Measurements from ENCODE around the gene CASS4.

The CASS4 gene

GRCh38 chr20:56391037-56391436 is 21.0 kb upstream of the CASS4 start:
- H3K27ac ChIP-seq (replicated peaks; ENCODE audit: low read length): no peak overlapping the region
- no peak overlapping the region for H4K91ac ChIP-seq (ENCODE audit: low read depth, low read length, poor library complexity)

GRCh38 chr20:56391596-56392131 is 20.4 kb upstream of the CASS4 start:
- Histone ChIP-seq H3K27me3 (ENCODE audit: control insufficient read depth in 3 of 3, insufficient read depth in 3 of 3, low read depth in 1 of 3, low read length in 3 of 3) (no peaks in the 10 kb centered on the region), H3K23ac (ENCODE audit: low read depth, low read length, poor library complexity) (peak overlapping the region; percentile 4), H2AFZ (ENCODE audit: low read length) (peak overlapping the region; percentile 97), H3K9ac (ENCODE audit: low read depth, low read length, poor library complexity) (peak overlapping the region; percentile 87), H2BK5ac (ENCODE audit: low read length) (peak overlapping the region; percentile 77), H3K9me3 (replicated peaks in 1 of 2; ENCODE audit: control insufficient read depth in 2 of 2, insufficient read depth in 1 of 2, low read depth in 1 of 2, low read length in 2 of 2) (no peaks in the 10 kb centered on the region), H3K79me1 (ENCODE audit: low read depth, low read length) (peaks cover 9% of the 10 kb centered on the region), H3K4me2 (ENCODE audit: insufficient read depth, low read length, poor library complexity, severe bottlenecking) (peak overlapping the region; percentile 79), H3K4ac (ENCODE audit: low read length) (no peak overlapping the region), H2BK15ac (ENCODE audit: low read length) (no peak overlapping the region), H3K18ac (ENCODE audit: low read length) (peak overlapping the region; percentile 94), H3K4me1 (ENCODE audit: control insufficient read depth in 2 of 2, insufficient read depth in 1 of 2, low read depth in 1 of 2, low read length in 2 of 2) (peaks cover 5 to 11% of the 10 kb centered on the region in 2 donors), H4K8ac (ENCODE audit: low read depth, low read length) (no peak overlapping the region), H3K36me3 (replicated peaks in 1 of 2; ENCODE audit: control insufficient read depth in 2 of 2, insufficient read depth in 2 of 2, low read length in 2 of 2) (peaks cover 26 to 73% of the 10 kb centered on the region in 2 donors), H2BK12ac (ENCODE audit: low read length) (no peak overlapping the region), H3K14ac (ENCODE audit: low read length) (peak overlapping the region; percentile 85), H4K91ac (ENCODE audit: low read depth, low read length, poor library complexity) (no peak overlapping the region), H3K4me3 (ENCODE audit: low read length in 2 of 2) (peak overlapping the region; percentile 95 to 99), H2BK120ac (ENCODE audit: low read depth, low read length) (no peak overlapping the region), H3K27ac (replicated peaks; ENCODE audit: low read length) (peak overlapping the region; percentile 55), H2AK5ac (ENCODE audit: low read depth, low read length) (no peak overlapping the region)
- no CpG with 5 or more reads among the region's 29 CpGs for WGBS, 2 donors (ENCODE audit: extremely low coverage in 2 of 2, insufficient read length in 2 of 2, insufficient replicate concordance in 1 of 2)
- no peak for DNase-seq (ENCODE audit: low spot score)

More at GRCh38 chr20:56391037-56391436, 21.0 kb upstream of the CASS4 start:
- H3K79me1 ChIP-seq (ENCODE audit: low read depth, low read length): peaks cover 9% of the 10 kb centered on the region
- H3K14ac ChIP-seq (ENCODE audit: low read length): no peak overlapping the region
- no peak overlapping the region for H3K4ac ChIP-seq (ENCODE audit: low read length)
- H3K9ac ChIP-seq (ENCODE audit: low read depth, low read length, poor library complexity): no peak overlapping the region
- H2AK5ac ChIP-seq (ENCODE audit: low read depth, low read length): no peak overlapping the region
- peak overlapping the region; percentile 97 for H2AFZ ChIP-seq (ENCODE audit: low read length)
- no peak overlapping the region for H2BK5ac ChIP-seq (ENCODE audit: low read length)
- H2BK15ac ChIP-seq (ENCODE audit: low read length): no peak overlapping the region
- H3K9me3 ChIP-seq (replicated peaks in 1 of 2; ENCODE audit: control insufficient read depth in 2 of 2, insufficient read depth in 1 of 2, low read depth in 1 of 2, low read length in 2 of 2): no peaks in the 10 kb centered on the region
- H2BK120ac ChIP-seq (ENCODE audit: low read depth, low read length): no peak overlapping the region
- no peak overlapping the region for H2BK12ac ChIP-seq (ENCODE audit: low read length)
- no peaks in the 10 kb centered on the region for H3K27me3 ChIP-seq (ENCODE audit: control insufficient read depth in 3 of 3, insufficient read depth in 3 of 3, low read depth in 1 of 3, low read length in 3 of 3)
- DNase-seq (ENCODE audit: low spot score): no peak
- H3K36me3 ChIP-seq (replicated peaks in 1 of 2; ENCODE audit: control insufficient read depth in 2 of 2, insufficient read depth in 2 of 2, low read length in 2 of 2): peaks cover 26 to 73% of the 10 kb centered on the region in 2 donors
- peak overlapping the region; percentile 79 for H3K4me2 ChIP-seq (ENCODE audit: insufficient read depth, low read length, poor library complexity, severe bottlenecking)
- no peak overlapping the region for H3K23ac ChIP-seq (ENCODE audit: low read depth, low read length, poor library complexity)
- no peak overlapping the region for H3K18ac ChIP-seq (ENCODE audit: low read length)
- no CpG with 5 or more reads among the region's 10 CpGs for WGBS, 2 donors (ENCODE audit: extremely low coverage in 2 of 2, insufficient read length in 2 of 2, insufficient replicate concordance in 1 of 2)
- peak overlapping the region; percentile 95 to 99 for H3K4me3 ChIP-seq (ENCODE audit: low read length in 2 of 2)
- no peak overlapping the region for H4K8ac ChIP-seq (ENCODE audit: low read depth, low read length)
- H3K4me1 ChIP-seq (ENCODE audit: control insufficient read depth in 2 of 2, insufficient read depth in 1 of 2, low read depth in 1 of 2, low read length in 2 of 2): peaks cover 5 to 11% of the 10 kb centered on the region in 2 donors

GRCh38 chr20:56392132-56392880 is 19.8 kb upstream of the CASS4 start, which contains the start of the genes AURKA and CSTF1:
AURKA (minus strand) TSS chr20:56392215; CDS start chr20:56388197, 4,018 bp downstream.
CSTF1 (plus strand) TSS chr20:56392645; CDS start chr20:56395553, 2,908 bp downstream.
- H3K4me1 ChIP-seq (ENCODE audit: control insufficient read depth in 2 of 2, insufficient read depth in 1 of 2, low read depth in 1 of 2, low read length in 2 of 2): peaks cover 5 to 11% of the 10 kb centered on the region in 2 donors
- WGBS, 2 donors (ENCODE audit: extremely low coverage in 2 of 2, insufficient read length in 2 of 2, insufficient replicate concordance in 1 of 2): no CpG with 5 or more reads among the region's 53 CpGs

More at GRCh38 chr20:56392132-56392880, 19.8 kb upstream of the CASS4 start, which contains the start of the genes AURKA and CSTF1:
- Histone ChIP-seq H3K4me2 (ENCODE audit: insufficient read depth, low read length, poor library complexity, severe bottlenecking) (peak within 1 kb of the TSS; percentile 79), H2BK5ac (ENCODE audit: low read length) (peak within 1 kb of the TSS; percentile 77), H3K36me3 (replicated peaks in 1 of 2; ENCODE audit: control insufficient read depth in 2 of 2, insufficient read depth in 2 of 2, low read length in 2 of 2) (peaks cover 31 to 73% of the 10 kb centered on the region in 2 donors), H3K79me1 (ENCODE audit: low read depth, low read length) (peaks cover 9% of the 10 kb centered on the region), H3K4me3 (ENCODE audit: low read length in 2 of 2) (peak within 1 kb of the TSS; percentile 95 to 99), H3K18ac (ENCODE audit: low read length) (peak within 1 kb of the TSS; percentile 94), H3K27me3 (ENCODE audit: control insufficient read depth in 3 of 3, insufficient read depth in 3 of 3, low read depth in 1 of 3, low read length in 3 of 3) (no peaks in the 10 kb centered on the region), H2AFZ (ENCODE audit: low read length) (peak within 1 kb of the TSS; percentile 97), H3K4ac (ENCODE audit: low read length) (no peak within 1 kb of the TSS), H3K23ac (ENCODE audit: low read depth, low read length, poor library complexity) (peak within 1 kb of the TSS; percentile 4), H3K14ac (ENCODE audit: low read length) (peak within 1 kb of the TSS; percentile 85), H3K9me3 (replicated peaks in 1 of 2; ENCODE audit: control insufficient read depth in 2 of 2, insufficient read depth in 1 of 2, low read depth in 1 of 2, low read length in 2 of 2) (no peaks in the 10 kb centered on the region), H4K91ac (ENCODE audit: low read depth, low read length, poor library complexity) (no peak within 1 kb of the TSS), H2AK5ac (ENCODE audit: low read depth, low read length) (no peak within 1 kb of the TSS), H4K8ac (ENCODE audit: low read depth, low read length) (no peak within 1 kb of the TSS), H3K27ac (replicated peaks; ENCODE audit: low read length) (peak within 1 kb of the TSS; percentile 95), H2BK15ac (ENCODE audit: low read length) (no peak within 1 kb of the TSS), H2BK120ac (ENCODE audit: low read depth, low read length) (no peak within 1 kb of the TSS), H2BK12ac (ENCODE audit: low read length) (no peak within 1 kb of the TSS), H3K9ac (ENCODE audit: low read depth, low read length, poor library complexity) (peak within 1 kb of the TSS; percentile 87)
- DNase-seq (ENCODE audit: low spot score): peak; percentile 97
